Measurements from ENCODE around the gene AREG. TPM values are rescaled to one million over a fixed set of nuclear protein-coding genes. Genes with fewer than 3 reads are reported as not detected.

AREG gene
- total RNA-seq, 1 experiment from 2014 or later = 0.33 TPM

DNA sequence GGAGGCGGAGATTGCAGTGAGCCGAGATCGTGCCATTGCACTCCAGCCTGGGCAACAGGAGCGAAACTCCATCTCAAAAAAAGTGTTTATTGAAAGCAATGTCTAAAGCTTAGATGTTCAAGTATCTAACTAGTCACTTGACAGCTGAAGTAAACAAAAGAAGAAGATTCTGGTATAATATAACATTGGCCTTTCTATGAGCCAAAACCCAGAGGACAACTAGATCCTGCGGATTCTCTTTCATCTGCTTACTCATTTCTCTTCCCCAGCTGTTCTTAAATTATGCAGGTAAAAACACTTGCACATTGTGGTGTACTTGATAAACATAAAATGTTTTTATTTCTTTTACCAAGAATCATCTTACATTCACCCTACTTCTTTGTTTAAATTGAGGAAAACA, 24.1 kb upstream of the AREG start:
- POLR2A ChIA-PET = no interaction called here
- Mint-ChIP-seq H3K4me3 (no peak overlapping the region), H3K9me3 (peaks cover 13% of the 10 kb centered on the region), H3K27ac (no peak overlapping the region), H3K27me3 (ENCODE audit: low read depth) (peaks cover 3% of the 10 kb centered on the region; the same call in 1 of the 2 replicates), H3K4me1 (peaks cover 16% of the 10 kb centered on the region), H3K36me3 (peaks cover 7% of the 10 kb centered on the region)
- DNase-seq (ENCODE audit: low spot score) (no peak), ATAC-seq (no peak)
- TF ChIP-seq ZNF121 (CRISPR knock-in tag; IDR thresholded peaks at IDR 0.05) = no peak
- no peak for TF ChIP-seq ZNF317 (CRISPR knock-in tag; IDR thresholded peaks at IDR 0.05; ENCODE audit: borderline replicate concordance, low read depth)
- no peak for TF ChIP-seq SP1 (CRISPR knock-in tag; conservative IDR thresholded peaks at IDR 0.05)
- no peak for TF ChIP-seq IRF2 (CRISPR knock-in tag; IDR thresholded peaks at IDR 0.05; ENCODE audit: borderline replicate concordance, low read depth)
- TF ChIP-seq ZNF219 (CRISPR knock-in tag; IDR thresholded peaks at IDR 0.05; ENCODE audit: borderline replicate concordance) = no peak
- no peak for TF ChIP-seq CBFB (CRISPR knock-in tag; IDR thresholded peaks at IDR 0.05; ENCODE audit: low read depth)
- no peak for TF ChIP-seq STAT6 (CRISPR knock-in tag; conservative IDR thresholded peaks at IDR 0.05; ENCODE audit: low read depth)
- no peak for TF ChIP-seq ZBTB21 (CRISPR knock-in tag; IDR thresholded peaks at IDR 0.05; ENCODE audit: borderline replicate concordance)
- no peak for TF ChIP-seq ZNF396 (CRISPR knock-in tag; IDR thresholded peaks at IDR 0.05; ENCODE audit: borderline replicate concordance)
- TF ChIP-seq EMX1 (CRISPR knock-in tag; IDR thresholded peaks at IDR 0.05) = no peak
- TF ChIP-seq KAT7 (CRISPR knock-in tag; IDR thresholded peaks at IDR 0.05; ENCODE audit: borderline replicate concordance) = no peak
- no peak for TF ChIP-seq IRF1 (CRISPR knock-in tag; IDR thresholded peaks at IDR 0.05)
- CTCF ChIA-PET = no interaction called here

DNA sequence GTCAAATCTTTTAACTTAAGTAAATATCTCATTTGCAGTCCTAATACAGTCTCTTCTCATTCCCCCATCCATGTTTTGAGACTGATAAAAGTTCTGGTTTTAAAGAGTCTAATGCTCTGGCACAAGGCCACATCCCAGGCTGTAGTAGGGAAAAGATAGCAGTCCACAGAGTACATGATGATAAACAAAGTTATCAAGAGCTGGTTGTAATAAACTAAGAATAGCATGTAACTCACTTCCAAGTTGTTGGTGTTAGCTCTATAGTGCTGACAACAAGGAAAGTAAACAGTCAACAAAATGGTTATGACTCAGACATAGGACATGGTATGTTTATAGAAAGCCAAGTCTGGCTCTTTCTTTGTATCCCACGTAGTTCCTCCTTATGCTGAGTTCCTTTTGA, 21.8 kb upstream of the AREG start:
- H3K4me3 Mint-ChIP-seq = no peak overlapping the region
- peaks cover 16% of the 10 kb centered on the region for H3K4me1 Mint-ChIP-seq
- ChIA-PET CTCF (no interaction called here), POLR2A (no interaction called here)
- peaks cover 7% of the 10 kb centered on the region for H3K36me3 Mint-ChIP-seq
- ATAC-seq (no peak), DNase-seq (ENCODE audit: low spot score) (no peak)
- peaks cover 13% of the 10 kb centered on the region for H3K9me3 Mint-ChIP-seq
- H3K27ac Mint-ChIP-seq = peak overlapping the region; percentile 43; the same call in 1 of the 2 replicates
- H3K27me3 Mint-ChIP-seq (ENCODE audit: low read depth) = no peaks in the 10 kb centered on the region; the same call in 1 of the 2 replicates
- TF ChIP-seq, protein P1, sequence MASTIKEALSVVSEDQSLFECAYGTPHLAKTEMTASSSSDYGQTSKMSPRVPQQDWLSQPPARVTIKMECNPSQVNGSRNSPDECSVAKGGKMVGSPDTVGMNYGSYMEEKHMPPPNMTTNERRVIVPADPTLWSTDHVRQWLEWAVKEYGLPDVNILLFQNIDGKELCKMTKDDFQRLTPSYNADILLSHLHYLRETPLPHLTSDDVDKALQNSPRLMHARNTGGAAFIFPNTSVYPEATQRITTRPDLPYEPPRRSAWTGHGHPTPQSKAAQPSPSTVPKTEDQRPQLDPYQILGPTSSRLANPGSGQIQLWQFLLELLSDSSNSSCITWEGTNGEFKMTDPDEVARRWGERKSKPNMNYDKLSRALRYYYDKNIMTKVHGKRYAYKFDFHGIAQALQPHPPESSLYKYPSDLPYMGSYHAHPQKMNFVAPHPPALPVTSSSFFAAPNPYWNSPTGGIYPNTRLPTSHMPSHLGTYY (CRISPR knock-in tag; IDR thresholded peaks at IDR 0.05) = no peak
- no peak for TF ChIP-seq NFATC4 (CRISPR knock-in tag; IDR thresholded peaks at IDR 0.05)
- no peak for TF ChIP-seq ZNF317 (CRISPR knock-in tag; IDR thresholded peaks at IDR 0.05; ENCODE audit: borderline replicate concordance, low read depth)
- no peak for TF ChIP-seq ZNF532 (CRISPR knock-in tag; IDR thresholded peaks at IDR 0.05; ENCODE audit: borderline replicate concordance)
- no peak for TF ChIP-seq ESRRA (CRISPR knock-in tag; IDR thresholded peaks at IDR 0.05; ENCODE audit: borderline replicate concordance)
- no peak for TF ChIP-seq CDX4 (CRISPR knock-in tag; IDR thresholded peaks at IDR 0.05; ENCODE audit: borderline replicate concordance)
- TF ChIP-seq, protein P2, sequence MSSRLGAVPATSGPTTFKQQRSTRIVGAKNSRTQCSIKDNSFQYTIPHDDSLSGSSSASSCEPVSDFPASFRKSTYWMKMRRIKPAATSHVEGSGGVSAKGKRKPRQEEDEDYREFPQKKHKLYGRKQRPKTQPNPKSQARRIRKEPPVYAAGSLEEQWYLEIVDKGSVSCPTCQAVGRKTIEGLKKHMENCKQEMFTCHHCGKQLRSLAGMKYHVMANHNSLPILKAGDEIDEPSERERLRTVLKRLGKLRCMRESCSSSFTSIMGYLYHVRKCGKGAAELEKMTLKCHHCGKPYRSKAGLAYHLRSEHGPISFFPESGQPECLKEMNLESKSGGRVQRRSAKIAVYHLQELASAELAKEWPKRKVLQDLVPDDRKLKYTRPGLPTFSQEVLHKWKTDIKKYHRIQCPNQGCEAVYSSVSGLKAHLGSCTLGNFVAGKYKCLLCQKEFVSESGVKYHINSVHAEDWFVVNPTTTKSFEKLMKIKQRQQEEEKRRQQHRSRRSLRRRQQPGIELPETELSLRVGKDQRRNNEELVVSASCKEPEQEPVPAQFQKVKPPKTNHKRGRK (CRISPR knock-in tag; IDR thresholded peaks at IDR 0.05; ENCODE audit: borderline replicate concordance) = no peak
- TF ChIP-seq, protein P3, sequence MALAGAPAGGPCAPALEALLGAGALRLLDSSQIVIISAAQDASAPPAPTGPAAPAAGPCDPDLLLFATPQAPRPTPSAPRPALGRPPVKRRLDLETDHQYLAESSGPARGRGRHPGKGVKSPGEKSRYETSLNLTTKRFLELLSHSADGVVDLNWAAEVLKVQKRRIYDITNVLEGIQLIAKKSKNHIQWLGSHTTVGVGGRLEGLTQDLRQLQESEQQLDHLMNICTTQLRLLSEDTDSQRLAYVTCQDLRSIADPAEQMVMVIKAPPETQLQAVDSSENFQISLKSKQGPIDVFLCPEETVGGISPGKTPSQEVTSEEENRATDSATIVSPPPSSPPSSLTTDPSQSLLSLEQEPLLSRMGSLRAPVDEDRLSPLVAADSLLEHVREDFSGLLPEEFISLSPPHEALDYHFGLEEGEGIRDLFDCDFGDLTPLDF (CRISPR knock-in tag; IDR thresholded peaks at IDR 0.05) = no peak
- TF ChIP-seq JUN (CRISPR knock-in tag; IDR thresholded peaks at IDR 0.05) = no peak
- no peak for TF ChIP-seq FOXJ3 (CRISPR knock-in tag; IDR thresholded peaks at IDR 0.05; ENCODE audit: borderline replicate concordance)
- no peak for TF ChIP-seq NFYB (CRISPR knock-in tag; conservative IDR thresholded peaks at IDR 0.05; ENCODE audit: low read depth)
- no peak for TF ChIP-seq ZNF138 (CRISPR knock-in tag; conservative IDR thresholded peaks at IDR 0.05)
- TF ChIP-seq NR3C1 (CRISPR knock-in tag; conservative IDR thresholded peaks at IDR 0.05; ENCODE audit: low read depth) = no peak

All from WTC11 (cell line).